GM10266 (cell line): ENCODE measurements around the gene SLC27A3.
"Not testable (repeated sequence)": the region's sequence is repeated elsewhere in the genome, so short reads cannot be mapped to it uniquely, and the experiment has no call there.

Source experiments
- DNase-seq: peaks from one replicate; pipeline ENCODE4 v3.0.0; 2012; ENCODE audit errors: extremely low spot score
- CTCF ChIP-seq: IDR thresholded peaks from 2 replicates; pipeline ENCODE4 v1.5.1; 2012; ENCODE audit warnings: mild to moderate bottlenecking, low read depth; ENCODE audit not compliant: control insufficient read depth, insufficient read depth; ENCODE audit errors: missing control alignments

Gene SLC27A3

GRCh38 chr1:153777648-153778047 lies 2.4 kb downstream of the SLC27A3 start:
- no peak for DNase-seq
- TF ChIP-seq CTCF = no peak

- no peak for DNase-seq
- no peak for TF ChIP-seq CTCF
Measured at GRCh38 chr1:153778051-153778823, 3.0 kb downstream of the SLC27A3 start.

- TF ChIP-seq CTCF = no peak
- no peak for DNase-seq
Measured at GRCh38 chr1:153778824-153779519, 3.8 kb downstream of the SLC27A3 start.

- DNase-seq = no peak
- no peak for TF ChIP-seq CTCF
Measured at GRCh38 chr1:153779781-153780541, 4.8 kb downstream of the SLC27A3 start.

GRCh38 chr1:153780551-153780950 lies 5.3 kb downstream of the SLC27A3 start:
- TF ChIP-seq CTCF = no peak
- DNase-seq = no peak

GRCh38 chr1:153782648-153783047 lies 7.4 kb downstream of the SLC27A3 start:
- DNase-seq = not testable (repeated sequence)

- DNase-seq = peak; percentile 97
- no peak for TF ChIP-seq CTCF
Measured at GRCh38 chr1:153783233-153784190, 8.3 kb downstream of the SLC27A3 start.
